Activated naive CD4-positive, alpha-beta T cell treated with anti-CD3 and anti-CD28 coated beads, Interleukin-2, amount 50 U/mL, for 72 hours (primary cell): ENCODE measurements around the gene GALNS. TPM values are rescaled to one million over a fixed set of nuclear protein-coding genes. Genes with fewer than 3 reads are reported as not detected.
"Not testable (repeated sequence)": the region's sequence is repeated elsewhere in the genome, so short reads cannot be mapped to it uniquely, and the experiment has no call there.

Experiments used
- ATAC-seq, 2 donors: fragments of 150-1000 bp; cut with Tn5 transposase; 2 replicates each; pipeline ENCODE4 v1.10.0; 2021; ENCODE audit warnings: mild to moderate bottlenecking in 2 of 2, moderate library complexity in 2 of 2
- DNase-seq, 2 donors: peaks; one replicate each; pipeline ENCODE4 v3.0.0; 2021 to 2022; ENCODE audit warnings: low spot score in 2 of 2
- H3K27ac Mint-ChIP-seq, 2 donors: one replicate each; pipeline ENCODE4 v1.8.0; 2022; ENCODE audit warnings: mild to moderate bottlenecking in 2 of 2, mixed read lengths in 2 of 2
- H3K36me3 Mint-ChIP-seq, 2 donors: one replicate each; pipeline ENCODE4 v1.8.0; 2022; ENCODE audit warnings: mixed read lengths in 2 of 2
- H3K9me3 Mint-ChIP-seq, 2 donors: one replicate each; pipeline ENCODE4 v1.8.0; 2022; ENCODE audit warnings: mixed read lengths in 2 of 2
- total RNA-seq, 2 donors: library from RNA; stranded (reverse); gene quantifications; one replicate each; pipeline ENCODE4 v1.2.3, GENCODE V29; 2022

The GALNS gene
- total RNA-seq, 2 donors from 2014 or later: 29.3 to 50.3 TPM

DNA sequence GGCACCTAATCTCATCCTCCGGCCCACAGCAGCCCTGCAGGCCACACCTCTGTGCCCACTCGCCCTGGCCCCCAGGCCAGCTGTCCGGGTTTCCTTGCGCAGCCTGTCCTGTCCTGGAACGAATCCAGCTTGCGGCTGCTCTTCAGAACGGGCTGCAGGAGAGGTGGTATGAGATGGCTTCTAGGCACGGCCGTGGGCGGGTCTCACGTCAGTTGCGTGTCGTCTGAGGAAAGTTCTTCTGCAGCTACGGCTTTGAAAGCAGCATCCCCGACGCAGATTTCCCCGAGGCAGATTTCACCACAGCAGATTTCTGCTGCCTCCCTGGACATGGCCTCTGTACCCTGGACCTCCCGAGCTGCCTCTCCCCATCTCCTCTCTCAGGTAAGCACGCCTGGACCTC lies 18.2 kb downstream of the GALNS start:
- H3K36me3 Mint-ChIP-seq: no peaks in the 10 kb centered on the region
- no peak for DNase-seq
- no peak for ATAC-seq
- no peaks in the 10 kb centered on the region for H3K9me3 Mint-ChIP-seq
- H3K27ac Mint-ChIP-seq: no peak overlapping the region

- Mint-ChIP-seq H3K36me3 (no peaks in the 10 kb centered on the region), H3K9me3 (no peaks in the 10 kb centered on the region)
- no peak for ATAC-seq
These were observed 18.9 kb downstream of the GALNS start for GRCh38 chr16:88837806-88838205.

DNA sequence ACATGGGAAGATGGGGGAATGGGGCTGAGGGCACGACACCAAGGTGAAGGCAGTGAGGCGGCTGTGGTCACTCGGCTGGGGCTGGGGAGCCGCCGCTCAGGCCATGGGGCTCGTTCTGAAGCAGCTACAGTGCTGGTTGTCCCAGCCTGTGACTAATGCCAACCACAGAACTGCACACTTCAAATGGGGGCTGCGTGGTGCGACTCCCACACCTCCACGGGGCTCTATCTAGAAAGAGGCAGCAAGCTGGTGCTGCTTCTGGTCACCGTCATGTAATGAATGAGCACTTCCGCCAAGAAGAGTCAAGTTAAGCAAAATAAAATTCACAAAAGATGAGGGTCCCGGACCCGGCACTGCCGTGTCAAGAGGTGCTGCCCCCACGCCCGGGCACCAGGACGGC lies 20.0 kb downstream of the GALNS start:
- no peaks in the 10 kb centered on the region for H3K36me3 Mint-ChIP-seq
- no peaks in the 10 kb centered on the region for H3K9me3 Mint-ChIP-seq
- ATAC-seq (no peak), DNase-seq (no peak)
- peak overlapping the region in 1 of 2 donors; percentile 44 for H3K27ac Mint-ChIP-seq

More at GRCh38 chr16:88837806-88838205, 18.9 kb downstream of the GALNS start:
- DNase-seq: no peak
- H3K27ac Mint-ChIP-seq: no peak overlapping the region

DNA sequence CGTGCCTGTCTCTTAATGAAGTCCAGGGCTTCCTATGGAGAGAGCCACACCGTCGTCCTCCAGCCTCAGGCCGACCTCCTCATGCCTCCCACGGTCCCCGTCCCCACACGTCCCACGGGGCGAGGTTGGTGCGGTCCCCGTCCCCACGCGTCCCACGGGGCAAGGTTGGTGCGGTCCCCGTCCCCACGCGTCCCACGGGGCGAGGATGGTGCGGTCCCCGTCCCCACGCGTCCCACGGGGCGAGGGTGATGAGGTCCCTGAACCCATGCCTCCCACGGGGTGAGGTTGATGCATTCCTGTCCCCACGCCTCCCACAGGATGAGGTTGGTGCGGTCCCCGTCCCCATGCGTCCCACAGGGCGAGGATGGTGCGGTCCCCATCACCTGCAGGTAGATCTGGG lies 20.9 kb downstream of the GALNS start:
- no peak for DNase-seq

GRCh38 chr16:88835383-88835782 lies 21.4 kb downstream of the GALNS start:
- DNase-seq: no peak
- H3K9me3 Mint-ChIP-seq: no peaks in the 10 kb centered on the region
- no peak overlapping the region for H3K27ac Mint-ChIP-seq
- H3K36me3 Mint-ChIP-seq: no peaks in the 10 kb centered on the region
- no peak for ATAC-seq

More for the DNA sequence above, 20.9 kb downstream of the GALNS start:
- no peaks in the 10 kb centered on the region for H3K9me3 Mint-ChIP-seq
- no peak overlapping the region for H3K27ac Mint-ChIP-seq
- no peak for ATAC-seq
- H3K36me3 Mint-ChIP-seq: no peaks in the 10 kb centered on the region

- H3K27ac Mint-ChIP-seq: no peak overlapping the region
- DNase-seq (no peak), ATAC-seq (no peak)
- no peaks in the 10 kb centered on the region for H3K9me3 Mint-ChIP-seq
- no peaks in the 10 kb centered on the region for H3K36me3 Mint-ChIP-seq
These were observed 22.1 kb downstream of the GALNS start for GRCh38 chr16:88834670-88835069.

GRCh38 chr16:88833086-88833485 lies 23.7 kb downstream of the GALNS start:
- Mint-ChIP-seq H3K36me3 (no peaks in the 10 kb centered on the region), H3K9me3 (no peaks in the 10 kb centered on the region), H3K27ac (peak overlapping the region in 1 of 2 donors; percentile 53)
- DNase-seq (no peak), ATAC-seq (no peak)

- no peak overlapping the region for H3K27ac Mint-ChIP-seq
- no peak for DNase-seq
- no peaks in the 10 kb centered on the region for H3K9me3 Mint-ChIP-seq
- peak in 1 of 2 donors; percentile 23 for ATAC-seq
- H3K36me3 Mint-ChIP-seq: no peaks in the 10 kb centered on the region
These were observed 24.9 kb downstream of the GALNS start for GRCh38 chr16:88831838-88832237.

DNA sequence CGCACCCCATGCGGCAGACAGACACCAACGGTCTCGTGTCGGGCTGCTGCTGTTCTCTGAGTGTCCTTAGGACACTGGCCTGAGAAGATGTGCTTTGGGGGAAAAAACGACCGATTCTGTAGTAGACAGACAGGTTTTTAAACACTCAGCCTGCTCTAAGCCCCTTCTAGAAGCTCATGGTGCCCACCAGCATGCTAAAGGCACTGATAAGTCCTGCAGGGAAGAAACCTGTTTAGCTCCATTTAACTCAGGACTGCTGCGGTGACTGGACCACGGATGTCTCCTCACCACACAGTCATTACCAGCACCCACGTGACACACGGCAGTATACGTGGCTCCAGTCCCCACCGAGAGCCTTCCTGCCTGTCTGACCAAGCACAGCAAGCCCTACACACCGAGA lies 26.0 kb downstream of the GALNS start:
- no peak overlapping the region for H3K27ac Mint-ChIP-seq
- no peaks in the 10 kb centered on the region for H3K36me3 Mint-ChIP-seq
- no peak for ATAC-seq

GRCh38 chr16:88830258-88830657 lies 26.5 kb downstream of the GALNS start:
- DNase-seq: no peak
- Mint-ChIP-seq H3K36me3 (no peaks in the 10 kb centered on the region), H3K9me3 (no peaks in the 10 kb centered on the region), H3K27ac (no peak overlapping the region)
- no peak for ATAC-seq

More for the DNA sequence above, 26.0 kb downstream of the GALNS start:
- DNase-seq: no peak
- H3K9me3 Mint-ChIP-seq: no peaks in the 10 kb centered on the region

GRCh38 chr16:88828711-88829110 lies 28.0 kb downstream of the GALNS start:
- no peak overlapping the region for H3K27ac Mint-ChIP-seq
- H3K36me3 Mint-ChIP-seq: no peaks in the 10 kb centered on the region
- no peak for ATAC-seq
- no peak for DNase-seq
- H3K9me3 Mint-ChIP-seq: no peaks in the 10 kb centered on the region

GRCh38 chr16:88827727-88828126 lies 29.0 kb downstream of the GALNS start:
- H3K36me3 Mint-ChIP-seq: no peaks in the 10 kb centered on the region
- H3K9me3 Mint-ChIP-seq: no peaks in the 10 kb centered on the region
- ATAC-seq: no peak
- H3K27ac Mint-ChIP-seq: no peak overlapping the region
- no peak for DNase-seq

DNA sequence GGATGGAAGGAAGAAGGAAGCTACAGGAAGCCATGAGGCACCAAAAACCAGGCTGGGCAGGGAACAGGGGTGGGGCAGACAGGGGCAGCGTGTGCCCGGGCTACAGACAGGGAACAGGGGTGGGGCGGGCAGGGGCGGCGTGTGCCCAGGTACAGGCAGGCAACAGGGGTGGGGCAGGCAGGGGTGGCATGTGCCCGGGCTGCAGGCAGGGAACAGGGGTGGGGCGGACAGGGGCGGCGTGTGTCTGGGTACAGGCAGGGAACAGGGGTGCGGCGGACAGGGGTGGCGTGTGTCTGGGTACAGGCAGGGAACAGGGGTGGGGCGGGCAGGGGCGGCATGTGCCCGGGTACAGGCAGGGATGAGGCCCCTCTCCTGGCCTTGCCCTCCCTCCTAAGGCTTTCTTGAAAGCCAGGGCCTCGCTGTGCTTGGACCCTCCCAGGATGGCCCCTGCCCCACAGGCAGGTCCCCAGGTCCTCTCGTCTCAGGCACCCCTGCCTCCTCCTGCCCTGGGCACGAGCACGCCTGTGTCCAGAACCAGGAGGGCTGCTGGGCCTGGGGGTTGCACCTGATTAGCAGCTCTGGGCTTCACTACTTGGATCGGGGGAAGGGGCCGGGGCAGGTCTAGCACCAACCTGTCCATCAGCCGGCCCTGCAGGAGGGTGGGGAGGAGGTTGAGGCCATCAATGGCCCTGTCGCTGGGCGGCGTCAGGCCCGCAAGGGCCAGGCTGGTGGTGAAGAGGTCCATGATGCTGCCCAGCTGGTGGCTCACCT lies 30.5 kb downstream of the GALNS start:
- Mint-ChIP-seq H3K27ac (no peak overlapping the region), H3K36me3 (no peaks in the 10 kb centered on the region), H3K9me3 (no peaks in the 10 kb centered on the region)
- ATAC-seq (no peak), DNase-seq (no peak)

DNA sequence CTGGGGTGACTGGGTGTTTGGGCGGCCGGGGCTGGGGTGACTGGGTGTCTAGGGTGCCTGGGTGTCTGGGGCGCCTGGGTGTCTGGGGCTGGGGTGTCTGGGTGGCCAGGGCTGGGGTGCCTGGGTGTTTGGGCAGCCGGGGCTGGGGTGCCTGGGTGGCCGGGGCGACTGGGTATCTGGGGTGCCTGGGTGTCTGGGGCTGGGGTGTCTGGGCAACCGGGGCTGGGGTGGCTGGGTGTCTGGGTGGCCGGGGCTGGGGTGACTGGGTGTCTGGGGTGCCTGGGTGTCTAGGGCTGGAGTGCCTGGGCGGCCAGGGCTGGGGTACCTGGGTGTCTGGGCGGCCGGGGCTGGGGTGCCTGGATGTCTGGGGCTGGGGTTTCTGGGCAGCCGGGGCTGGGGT lies 31.6 kb downstream of the GALNS start:
- ATAC-seq: no peak
- no peak for DNase-seq
- Mint-ChIP-seq H3K36me3 (no peaks in the 10 kb centered on the region), H3K9me3 (no peaks in the 10 kb centered on the region), H3K27ac (no peak overlapping the region)

DNA sequence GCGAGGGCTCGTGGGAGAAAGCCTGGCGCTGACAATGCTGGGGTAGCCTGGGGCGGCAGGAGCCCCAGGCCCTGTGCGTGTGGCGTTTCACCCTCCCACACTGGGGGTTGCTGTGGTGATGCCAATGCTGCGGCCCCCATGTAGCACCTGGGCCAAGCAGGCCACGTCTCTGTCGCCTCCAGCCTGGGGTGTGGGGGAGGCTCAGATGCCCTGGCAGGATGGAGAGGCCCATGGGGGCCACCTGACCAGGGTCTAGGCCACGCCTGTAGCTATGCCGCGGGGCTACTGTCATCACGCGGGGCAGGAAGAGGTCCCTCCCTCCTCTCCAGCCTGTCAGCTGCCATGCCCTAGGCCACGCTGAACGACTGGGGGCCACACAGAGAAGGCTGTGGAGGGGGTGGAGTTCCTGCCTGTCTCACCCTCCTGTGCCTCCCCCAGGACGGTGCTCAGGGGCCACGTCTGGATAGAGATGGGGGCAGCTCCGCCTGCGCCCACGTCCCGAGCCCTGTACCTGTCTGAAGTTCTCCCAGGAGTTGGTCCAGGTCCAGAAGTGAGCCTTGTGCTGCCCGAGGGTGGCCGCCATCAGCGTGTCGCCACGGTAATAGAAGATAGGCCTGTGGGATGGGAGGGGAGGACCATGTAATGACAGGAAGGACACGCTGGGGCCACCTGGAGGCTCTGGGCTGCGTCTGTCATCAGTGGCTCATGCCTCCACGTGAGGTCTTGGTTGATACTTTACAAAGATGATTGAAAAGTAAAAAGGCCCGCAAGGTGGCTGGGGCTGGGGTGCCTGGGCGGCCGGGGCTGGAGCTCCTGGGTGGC lies 32.3 kb downstream of the GALNS start:
- ATAC-seq: no peak
- H3K9me3 Mint-ChIP-seq: no peaks in the 10 kb centered on the region
- no peak overlapping the region for H3K27ac Mint-ChIP-seq
- no peak for DNase-seq
- no peaks in the 10 kb centered on the region for H3K36me3 Mint-ChIP-seq

GRCh38 chr16:88823646-88824045 lies 33.1 kb downstream of the GALNS start:
- not testable (repeated sequence) for DNase-seq, H3K36me3 Mint-ChIP-seq, H3K27ac Mint-ChIP-seq, H3K9me3 Mint-ChIP-seq, ATAC-seq

DNA sequence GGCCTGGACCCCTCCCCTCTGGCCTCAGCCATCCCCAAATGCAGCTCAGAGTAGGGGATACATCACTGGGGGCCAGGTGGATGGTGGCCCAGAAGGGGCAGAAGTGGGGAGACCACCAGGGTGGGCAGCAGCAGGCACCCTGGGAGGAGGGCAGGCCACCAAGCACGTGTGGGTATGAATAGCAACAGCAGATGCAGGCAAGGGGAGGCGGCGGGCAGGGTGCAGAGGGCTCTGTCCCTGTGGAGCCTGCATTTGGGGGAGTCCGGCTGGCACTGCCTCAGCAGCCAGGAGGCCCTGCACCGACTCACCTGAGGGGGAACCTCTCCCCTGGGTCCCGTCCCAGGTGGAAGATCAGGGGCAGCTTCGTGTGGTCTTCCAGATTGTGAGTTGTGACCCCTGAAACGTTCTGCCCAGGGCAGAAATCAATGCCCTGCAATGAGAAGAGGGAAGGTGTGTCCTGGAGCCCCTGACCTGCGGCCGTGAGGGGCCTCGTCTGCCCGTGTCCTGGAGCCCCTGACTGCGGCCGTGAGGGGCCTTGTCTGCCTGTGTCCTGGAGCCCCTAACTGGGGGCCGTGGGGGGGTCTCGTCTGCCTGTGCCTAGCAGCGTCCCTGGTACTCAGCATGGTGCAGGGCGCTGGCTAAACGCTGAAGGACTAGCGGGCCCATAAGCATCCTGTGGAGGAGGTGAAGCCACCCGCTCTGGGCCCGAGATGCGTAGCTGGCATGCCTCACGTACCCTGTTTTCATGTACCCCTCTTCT lies 34.3 kb downstream of the GALNS start:
- Mint-ChIP-seq H3K36me3 (no peaks in the 10 kb centered on the region), H3K27ac (peak overlapping the region in 1 of 2 donors; percentile 75), H3K9me3 (no peaks in the 10 kb centered on the region)
- ATAC-seq (no peak), DNase-seq (no peak)
